GM12878 (cell line): ENCODE results near the gene EXOC4. TPM values are rescaled to one million over a fixed set of nuclear protein-coding genes. Genes with fewer than 3 reads are reported as not detected.

Experiments
- ATAC-seq: fragments of 200-7000 bp; cut with Tn5 transposase; 3 replicates; pipeline ENCODE4 v1.9.1; 2020; ENCODE audit warnings: mild to moderate bottlenecking, moderate library complexity
- BruUV-seq: library from RNA; stranded (reverse); fragments of 400-500 nt; replicated peaks from 2 replicates; lab custom pipeline; 2021; lab: Mats Ljungman, UMichigan
- CTCF ChIA-PET: fragments of 300-600 bp; sonication (Branson Sonifier 250); formaldehyde crosslinking; extraction: SDS; loops from one replicate; lab custom pipeline; 2021; ENCODE audit warnings: inconsistent platforms; lab: Yijun Ruan, JAX
- POLR2A ChIA-PET: fragments of 350-600 bp; formaldehyde crosslinking; extraction: SDS; loops from one replicate; lab custom pipeline; 2021; ENCODE audit warnings: inconsistent platforms; lab: Charles Lee
- RAD21 ChIA-PET: fragments of 300-600 bp; sonication (Branson Sonifier 250); formaldehyde crosslinking; loops from one replicate; lab custom pipeline; 2023; ENCODE audit warnings: antibody characterized with exemption; ENCODE audit not compliant: unreplicated experiment; lab: Charles Lee
- SMC1A ChIA-PET: fragments of 300-600 bp; sonication (Branson Sonifier 250); formaldehyde crosslinking; loops from one replicate; lab custom pipeline; 2023; ENCODE audit not compliant: unreplicated experiment, uncharacterized antibody; lab: Charles Lee
- DNase-seq: peaks from one replicate; pipeline ENCODE4 v3.0.0-alpha.2; 2011; ENCODE audit warnings: low read depth, low spot score
- FAIRE-seq: peaks from 3 replicates; lab custom pipeline; 2011; peaks lifted over from hg19 to GRCh38; lab: Jason Lieb, UNC
- H2AFZ ChIP-seq: 2 replicates; pipeline ENCODE4 v1.6.0; 2011; ENCODE audit warnings: low read depth, low read length, control low read depth; ENCODE audit not compliant: control insufficient read depth
- H3K27ac ChIP-seq: 2 replicates; pipeline ENCODE4 v1.5.1; 2011; ENCODE audit warnings: control low read depth; ENCODE audit not compliant: control insufficient read depth, insufficient read depth
- H3K27me3 ChIP-seq, 2 experiments: replicated peaks in 1 of 2; 2 replicates each; pipeline versions ENCODE4 v1.6.0 to v1.6.1; 2011; ENCODE audit warnings: low read length in 1 of 2; ENCODE audit not compliant: control insufficient read depth in 2 of 2, insufficient read depth in 2 of 2
- H3K36me3 ChIP-seq, 2 experiments: 2 replicates each; pipeline ENCODE4 v1.5.1; 2011; ENCODE audit warnings: low read length in 1 of 2; ENCODE audit not compliant: control insufficient read depth in 2 of 2, insufficient read depth in 2 of 2
- H3K4me1 ChIP-seq: 2 replicates; pipeline ENCODE4 v1.6.1; 2011; ENCODE audit warnings: mild to moderate bottlenecking, low read length, moderate library complexity, mixed read lengths; ENCODE audit not compliant: control insufficient read depth, insufficient read depth
- H3K4me2 ChIP-seq: 2 replicates; pipeline ENCODE4 v1.6.0; 2011; ENCODE audit warnings: control low read depth; ENCODE audit not compliant: control insufficient read depth, insufficient read depth
- H3K4me3 ChIP-seq: fragments of 200-600 bp; sonication (generic); 2 replicates; pipeline ENCODE4 v1.5.1; 2016
- H3K79me2 ChIP-seq: 2 replicates; pipeline ENCODE4 v1.6.0; 2011; ENCODE audit warnings: low read length; ENCODE audit not compliant: control insufficient read depth, insufficient read depth
- H3K9ac ChIP-seq: 2 replicates; pipeline ENCODE4 v1.8.0; 2011; ENCODE audit warnings: low read length, control low read depth, mixed read lengths; ENCODE audit not compliant: control insufficient read depth, insufficient read depth
- H3K9me3 ChIP-seq: replicated peaks from 3 replicates; pipeline ENCODE4 v1.5.1; 2011; ENCODE audit warnings: mild to moderate bottlenecking, low read length; ENCODE audit not compliant: control insufficient read depth, insufficient read depth
- H4K20me1 ChIP-seq: 2 replicates; pipeline ENCODE4 v1.6.0; 2011; ENCODE audit not compliant: control insufficient read depth, insufficient read depth
- BACH1 ChIP-seq: fragments of 450-650 bp; IDR thresholded peaks from 2 replicates; pipeline ENCODE4 v1.6.1; 2017; ENCODE audit warnings: mild to moderate bottlenecking, borderline replicate concordance
- NFXL1 ChIP-seq: fragments of 450-650 bp; IDR thresholded peaks from 2 replicates; pipeline ENCODE4 v1.6.1; 2017; ENCODE audit warnings: antibody characterized with exemption, mild to moderate bottlenecking, borderline replicate concordance
- PAX5 ChIP-seq: IDR thresholded peaks from 2 replicates; pipeline ENCODE4 v1.6.1; 2011; ENCODE audit warnings: low read depth, low read length, borderline replicate concordance
- PAX8 ChIP-seq: fragments of 450-650 bp; IDR thresholded peaks from 2 replicates; pipeline ENCODE4 v1.6.1; 2017; ENCODE audit warnings: mild to moderate bottlenecking, moderate library complexity
- RUNX3 ChIP-seq: IDR thresholded peaks from 2 replicates; pipeline ENCODE4 v1.6.1; 2012; ENCODE audit warnings: low read length, inconsistent platforms
- STAT3 ChIP-seq: IDR thresholded peaks from 2 replicates; pipeline ENCODE4 v1.6.1; 2011; ENCODE audit warnings: low read depth, low read length, improper control_type of control experiment
- ZBED1 ChIP-seq: IDR thresholded peaks from 2 replicates; pipeline ENCODE4 v1.6.1; 2016; ENCODE audit warnings: borderline replicate concordance
- WGBS: methylation state at CpG from one replicate; pipeline ENCODE4 v1.1.6; 2016; ENCODE audit warnings: low lambda C conversion rate; ENCODE audit not compliant: insufficient replicate concordance, insufficient coverage; ENCODE audit errors: missing lambda C conversion rate; 5-methylcytosine and 5-hydroxymethylcytosine counted together
- in situ Hi-C: fragments of 300-500 bp; cut with MboI; formaldehyde crosslinking; loops from 9 replicates; pipeline ENCODE4 v1.14.3; 2018; ENCODE audit warnings: mixed read lengths
- intact Hi-C: fragments of 100-400 bp; cut with micrococcal nuclease; formaldehyde crosslinking; loops from one replicate; pipeline ENCODE4 v1.14.2; 2022; ENCODE audit not compliant: unreplicated experiment
- polyA plus RNA-seq, 11 experiments: library from polyadenylated mRNA; depleted of rRNA in 4 of 11; unstranded in 6 of 11; stranded (reverse) in 5 of 11; fragments of >200 nt; fragmentation: Nextera tagmentation in 4 of 11; fragmentation: Illumina TruSeq in 1 of 11; extraction: Ambion mirVana in 4 of 11; extraction: Trizol in 1 of 11; gene quantifications; 1 replicate in 1 of 11; 2 replicates in 10 of 11; pipeline versions ENCODE4 v1.2.1 to v1.2.3, GENCODE V29; 2011 to 2016; ENCODE audit warnings: inconsistent platforms in 2 of 11, missing spikeins in 2 of 11, low read depth in 1 of 11
- total RNA-seq, 4 experiments: library from RNA; depleted of rRNA in 3 of 4; stranded (reverse); fragments of >200 nt in 3 of 4; fragmentation: Illumina TruSeq in 1 of 4; extraction: Trizol in 1 of 4; gene quantifications; 2 replicates each; pipeline versions ENCODE4 v1.2.1 to v1.2.3, GENCODE V29; 2013 to 2021
- TF ChIP-seq, protein P1 (sequence below): fragments of 450-650 bp; IDR thresholded peaks from 2 replicates; pipeline ENCODE4 v1.6.1; 2017; ENCODE audit warnings: borderline replicate concordance

The EXOC4 gene
- total and polyA plus RNA-seq, 10 of the 15 experiments (the other 5 are each of a cell fraction or from before 2014, with no cell fraction given) = 13.2 to 44.5 (median 29.6) TPM

DNA sequence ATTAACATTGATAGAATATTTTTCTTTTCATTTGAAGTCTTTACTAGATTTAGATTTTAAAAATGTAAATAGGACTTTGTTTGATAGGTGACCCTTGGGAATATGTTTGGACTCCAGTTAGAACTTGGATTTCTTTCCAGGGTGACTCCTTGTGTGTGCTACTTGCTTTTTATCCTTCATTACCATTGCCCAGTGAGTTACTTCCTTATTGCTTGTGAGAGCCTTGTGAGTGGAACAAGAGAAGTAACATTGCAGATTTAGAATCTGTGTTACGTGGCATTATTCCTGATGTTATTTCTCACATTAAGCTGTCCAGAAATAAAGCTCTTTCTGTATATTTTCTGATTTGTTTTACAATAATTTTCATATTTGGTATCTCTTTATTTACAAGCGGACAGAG is 746.3 kb downstream of the EXOC4 start:
- TF ChIP-seq ZBED1 (no peak), STAT3 (no peak), NFXL1 (no peak), RUNX3 (no peak), PAX8 (no peak), BACH1 (no peak), PAX5 (no peak)
- TF ChIP-seq, protein P1, sequence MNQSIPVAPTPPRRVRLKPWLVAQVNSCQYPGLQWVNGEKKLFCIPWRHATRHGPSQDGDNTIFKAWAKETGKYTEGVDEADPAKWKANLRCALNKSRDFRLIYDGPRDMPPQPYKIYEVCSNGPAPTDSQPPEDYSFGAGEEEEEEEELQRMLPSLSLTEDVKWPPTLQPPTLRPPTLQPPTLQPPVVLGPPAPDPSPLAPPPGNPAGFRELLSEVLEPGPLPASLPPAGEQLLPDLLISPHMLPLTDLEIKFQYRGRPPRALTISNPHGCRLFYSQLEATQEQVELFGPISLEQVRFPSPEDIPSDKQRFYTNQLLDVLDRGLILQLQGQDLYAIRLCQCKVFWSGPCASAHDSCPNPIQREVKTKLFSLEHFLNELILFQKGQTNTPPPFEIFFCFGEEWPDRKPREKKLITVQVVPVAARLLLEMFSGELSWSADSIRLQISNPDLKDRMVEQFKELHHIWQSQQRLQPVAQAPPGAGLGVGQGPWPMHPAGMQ = no peak
- Histone ChIP-seq H2AFZ (no peak overlapping the region), H4K20me1 (no peaks in the 10 kb centered on the region), H3K9me3 (no peaks in the 10 kb centered on the region), H3K9ac (no peak overlapping the region), H3K27ac (no peak overlapping the region), H3K4me1 (no peaks in the 10 kb centered on the region), H3K4me3 (no peak overlapping the region), H3K79me2 (no peaks in the 10 kb centered on the region), H3K36me3 (no peaks in the 10 kb centered on the region), H3K27me3 (no peaks in the 10 kb centered on the region), H3K4me2 (no peak overlapping the region)
- ATAC-seq = no peak
- no peak for FAIRE-seq
- CTCF ChIA-PET = no interaction called here
- 100% methylated on average over 2 of the region's 2 CpGs for WGBS
- in situ Hi-C loops = no loop called here
- SMC1A ChIA-PET = no interaction called here
- POLR2A ChIA-PET = no interaction called here
- BruUV-seq = no TSS peak
- RAD21 ChIA-PET = no interaction called here
- intact Hi-C loops = no loop called here
- DNase-seq = no peak
